ENCODE results near the gene OSCP1. TPM values are rescaled to one million over a fixed set of nuclear protein-coding genes. Genes with fewer than 3 reads are reported as not detected.

The OSCP1 gene
- total and polyA plus RNA-seq, 12 donors = 2.1 to 9.6 (median 7.7) TPM

GRCh38 chr1:36392836-36393235 lies 57.4 kb downstream of the OSCP1 start:
- Histone ChIP-seq H3K27ac (no peak overlapping the region), H3K4me1 (peaks cover 6 to 58% (median 28%) of the 10 kb centered on the region in 9 donors), H3K4me3 (no peak overlapping the region), H3K9me3 (no peaks in the 10 kb centered on the region), H3K36me3 (peaks cover 0 to 50% (median 29%) of the 10 kb centered on the region in 9 donors), H3K27me3 (no peaks in the 10 kb centered on the region)
- DNase-seq = no peak
- 93 to 99% methylated on average over 4 of the region's 4 CpGs for WGBS, 2 donors
- no peak for ATAC-seq
- no peak for TF ChIP-seq CTCF (IDR thresholded peaks at IDR 0.05)
- intact Hi-C loops (cut with DNase I) = no loop called here

GRCh38 chr1:36391271-36391670 lies 59.0 kb downstream of the OSCP1 start:
- peaks cover 4 to 65% (median 34%) of the 10 kb centered on the region in 9 donors for H3K4me1 ChIP-seq

GRCh38 chr1:36390411-36390810 lies 59.8 kb downstream of the OSCP1 start:
- Histone ChIP-seq H3K36me3 (peaks cover 0 to 50% (median 29%) of the 10 kb centered on the region in 9 donors), H3K27ac (peak overlapping the region in 2 of 10 donors; percentile 89 to 98), H3K9me3 (no peaks in the 10 kb centered on the region), H3K4me1 (peaks cover 4 to 60% (median 36%) of the 10 kb centered on the region in 9 donors), H3K27me3 (no peaks in the 10 kb centered on the region), H3K4me3 (no peak overlapping the region)
- TF ChIP-seq CTCF (IDR thresholded peaks at IDR 0.05) = no peak
- no peak for ATAC-seq
- DNase-seq = no peak
- intact Hi-C loops (cut with DNase I) = no loop called here
- WGBS, 2 donors = 94 to 95% methylated on average over 2 of the region's 2 CpGs

More at GRCh38 chr1:36391271-36391670, 59.0 kb downstream of the OSCP1 start:
- H3K27ac ChIP-seq = peak overlapping the region in 1 of 10 donors; percentile 98
- H3K9me3 ChIP-seq = no peaks in the 10 kb centered on the region
- no peak for ATAC-seq
- peaks cover 0 to 50% (median 29%) of the 10 kb centered on the region in 9 donors for H3K36me3 ChIP-seq
- WGBS, 2 donors = 96 to 97% methylated on average over 8 of the region's 8 CpGs
- intact Hi-C loops (cut with DNase I) = no loop called here
- DNase-seq = no peak
- no peak for TF ChIP-seq CTCF (IDR thresholded peaks at IDR 0.05)
- no peak overlapping the region for H3K4me3 ChIP-seq
- H3K27me3 ChIP-seq = no peaks in the 10 kb centered on the region

- TF ChIP-seq CTCF (IDR thresholded peaks at IDR 0.05) = no peak
- no peak for DNase-seq
- H3K4me1 ChIP-seq = peaks cover 4 to 56% (median 35%) of the 10 kb centered on the region in 9 donors
- no peaks in the 10 kb centered on the region for H3K9me3 ChIP-seq
- ATAC-seq = no peak
- intact Hi-C loops (cut with DNase I) = loop anchor here in 2 of 10 donors (5.0 to 10.0 kb wide), 4 partner anchors 68 to 245 kb away; partner anchors contain the start of genes EVA1B (in 1 of the 2), THRAP3 (in 1 of the 2) and TRAPPC3 (in 1 of the 2)
- peak overlapping the region in 8 of 10 donors; percentile 2 to 98 (median 27) for H3K27ac ChIP-seq
- WGBS, 2 donors = 84 to 93% methylated on average over 1 of the region's 1 CpG
- no peaks in the 10 kb centered on the region for H3K27me3 ChIP-seq
- H3K4me3 ChIP-seq = no peak overlapping the region
- H3K36me3 ChIP-seq = peaks cover 0 to 50% (median 29%) of the 10 kb centered on the region in 9 donors
Observed at GRCh38 chr1:36389999-36390398, 60.3 kb downstream of the OSCP1 start.
